C4-2B (cell line): ENCODE measurements around the gene FDX1.

ENCODE experiments used
- H3K27ac ChIP-seq: fragments of 450-650 bp; 2 replicates; pipeline ENCODE4 v1.5.1; 2017
- CTCF ChIP-seq: fragments of 450-650 bp; conservative IDR thresholded peaks from 2 replicates; pipeline ENCODE4 v1.5.1; 2017; ENCODE audit warnings: mild to moderate bottlenecking
- ZFX ChIP-seq: fragments of 450-650 bp; IDR thresholded peaks from 2 replicates; pipeline ENCODE4 v1.6.1; 2017

The FDX1 gene

GRCh38 chr11:110473706-110474105 is 44.0 kb downstream of the FDX1 start:
- no peak overlapping the region for H3K27ac ChIP-seq
- TF ChIP-seq CTCF (no peak), ZFX (no peak)

- H3K27ac ChIP-seq: no peak overlapping the region
- no peak for TF ChIP-seq CTCF
- TF ChIP-seq ZFX: no peak
These were observed 44.8 kb downstream of the FDX1 start for GRCh38 chr11:110474578-110474977.

- H3K27ac ChIP-seq: no peak overlapping the region
- TF ChIP-seq ZFX (no peak), CTCF (no peak)
These were observed 45.9 kb downstream of the FDX1 start for GRCh38 chr11:110475671-110476070.

- no peak for TF ChIP-seq ZFX
- peak; percentile 24 for TF ChIP-seq CTCF
- no peak overlapping the region for H3K27ac ChIP-seq
These were observed 48.7 kb downstream of the FDX1 start for GRCh38 chr11:110478410-110478809.

GRCh38 chr11:110479108-110480101 is 49.7 kb downstream of the FDX1 start:
- TF ChIP-seq CTCF (no peak), ZFX (no peak)
- H3K27ac ChIP-seq: no peak overlapping the region

GRCh38 chr11:110481523-110481922 is 51.8 kb downstream of the FDX1 start:
- TF ChIP-seq CTCF: no peak
- TF ChIP-seq ZFX: no peak
- no peak overlapping the region for H3K27ac ChIP-seq

GRCh38 chr11:110486156-110486555 is 56.4 kb downstream of the FDX1 start:
- no peak overlapping the region for H3K27ac ChIP-seq
- TF ChIP-seq CTCF: no peak
- TF ChIP-seq ZFX: no peak
